Immature natural killer cell (primary cell): Measurements from ENCODE around the gene APOL1. TPM values are rescaled to one million over a fixed set of nuclear protein-coding genes. Genes with fewer than 3 reads are reported as not detected.

Source experiments
- DNase-seq, 3 donors: peaks; one replicate each; pipeline ENCODE4 v3.0.0; 2022; ENCODE audit warnings: mixed read lengths in 1 of 3
- H3K27ac Mint-ChIP-seq, 6 donors: one replicate each; pipeline ENCODE4 v1.8.0; 2020; ENCODE audit warnings: mixed read lengths in 6 of 6, mild to moderate bottlenecking in 5 of 6, inconsistent platforms in 4 of 6, moderate library complexity in 3 of 6
- H3K27me3 Mint-ChIP-seq, 3 donors: one replicate each; pipeline ENCODE4 v1.8.0; 2020 to 2021; ENCODE audit warnings: low read depth in 3 of 3, mild to moderate bottlenecking in 3 of 3, mixed read lengths in 3 of 3, moderate library complexity in 3 of 3, inconsistent platforms in 1 of 3
- H3K36me3 Mint-ChIP-seq, 3 donors: one replicate each; pipeline ENCODE4 v1.8.0; 2020; ENCODE audit warnings: mixed read lengths in 3 of 3, inconsistent platforms in 2 of 3, mild to moderate bottlenecking in 2 of 3
- H3K4me1 Mint-ChIP-seq, 2 donors: one replicate each; pipeline ENCODE4 v1.8.0; 2020; ENCODE audit warnings: inconsistent platforms in 2 of 2, mild to moderate bottlenecking in 2 of 2, mixed read lengths in 2 of 2, moderate library complexity in 1 of 2
- H3K4me3 Mint-ChIP-seq, 5 donors: one replicate each; pipeline ENCODE4 v1.8.0; 2020; ENCODE audit warnings: mild to moderate bottlenecking in 5 of 5, mixed read lengths in 5 of 5, inconsistent platforms in 3 of 5, moderate library complexity in 3 of 5
- H3K9me3 Mint-ChIP-seq, 6 donors: one replicate each; pipeline ENCODE4 v1.8.0; 2020; ENCODE audit warnings: mild to moderate bottlenecking in 6 of 6, mixed read lengths in 6 of 6, inconsistent platforms in 4 of 6, moderate library complexity in 3 of 6
- polyA plus RNA-seq, 3 donors: library from polyadenylated mRNA; unstranded; fragments of 300-500 nt; fragmentation: Illumina TruSeq; gene quantifications; one replicate each; pipeline ENCODE4 v1.2.3, GENCODE V29; 2021

Gene APOL1
- polyA plus RNA-seq, 3 donors from 2014 or later, result 8.7 to 65.8 (median 14.8) TPM

DNA sequence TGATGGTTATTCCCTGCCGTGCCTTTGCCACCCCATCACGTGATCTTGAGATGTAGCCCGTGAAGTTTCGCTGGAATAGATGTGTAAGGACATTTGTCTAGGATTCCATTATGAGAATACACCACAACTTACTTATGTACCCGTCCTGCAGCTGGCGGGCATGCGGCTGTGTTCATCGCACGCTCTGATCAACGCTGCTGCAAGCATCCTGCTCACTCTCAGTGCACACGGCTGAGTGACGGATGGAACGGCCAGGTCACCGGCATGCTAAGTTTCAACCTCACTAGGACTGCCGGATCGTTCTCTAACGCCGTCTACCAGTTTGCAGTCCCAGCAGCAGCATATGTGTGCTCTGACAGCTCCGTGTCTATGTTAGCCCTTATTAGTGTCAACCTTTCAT, 44.6 kb downstream of the APOL1 start:
- Mint-ChIP-seq H3K9me3 (peaks cover 0 to 2% (median 0%) of the 10 kb centered on the region in 6 donors), H3K36me3 (peaks cover 25 to 59% (median 38%) of the 10 kb centered on the region in 3 donors), H3K27ac (peak overlapping the region in 1 of 6 donors; percentile 34), H3K4me1 (peaks cover 14 to 21% of the 10 kb centered on the region in 2 donors), H3K27me3 (peaks cover 0 to 17% (median 9%) of the 10 kb centered on the region in 3 donors), H3K4me3 (no peak overlapping the region)
- DNase-seq, result no peak

DNA sequence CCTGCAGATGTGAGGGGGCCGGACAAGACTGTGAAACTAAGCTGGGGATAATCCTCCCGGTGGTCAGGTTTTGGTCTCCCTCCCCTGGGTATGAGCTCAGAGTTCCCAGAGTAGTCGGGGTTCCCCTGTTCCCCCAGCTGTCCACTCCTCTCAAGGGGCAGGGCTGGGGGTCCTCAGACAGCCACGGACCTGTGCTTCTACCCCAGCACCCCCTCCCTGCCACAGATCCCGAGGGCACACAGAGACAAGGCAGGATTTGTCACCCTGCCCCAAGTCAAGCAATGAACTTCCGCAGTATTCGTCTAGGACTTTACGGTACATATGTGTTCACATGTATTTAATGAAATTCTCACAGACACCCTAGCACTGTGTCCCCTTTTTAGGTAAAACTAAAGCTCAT, 45.2 kb downstream of the APOL1 start:
- Mint-ChIP-seq H3K4me3 (no peak overlapping the region), H3K27me3 (peaks cover 0 to 16% (median 9%) of the 10 kb centered on the region in 3 donors), H3K9me3 (peaks cover 0 to 2% (median 0%) of the 10 kb centered on the region in 6 donors), H3K27ac (peak overlapping the region in 1 of 6 donors; percentile 34), H3K36me3 (peaks cover 21 to 58% (median 33%) of the 10 kb centered on the region in 3 donors), H3K4me1 (peaks cover 10 to 16% of the 10 kb centered on the region in 2 donors)
- DNase-seq, result no peak

DNA sequence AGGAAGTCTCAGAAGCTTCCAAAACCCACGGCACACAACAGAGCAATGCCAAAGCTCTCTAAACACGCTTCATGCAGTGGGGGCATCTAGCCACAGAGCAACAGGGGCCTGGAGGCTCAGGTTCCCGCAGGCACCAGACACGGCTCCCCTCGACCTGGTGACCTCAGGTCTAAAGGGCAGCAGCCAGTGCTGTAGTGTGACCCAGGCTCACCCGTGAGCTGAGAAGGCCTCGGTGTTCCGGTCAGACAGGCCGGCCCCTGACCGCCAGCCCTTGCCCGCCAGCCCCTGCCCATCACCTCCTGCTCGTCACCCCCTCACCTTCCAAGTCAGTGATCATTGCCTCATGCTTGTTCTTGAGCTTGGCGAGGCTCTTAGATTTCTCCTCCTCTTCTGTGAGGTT, 45.7 kb downstream of the APOL1 start:
- Mint-ChIP-seq H3K4me3 (no peak overlapping the region), H3K9me3 (peaks cover 0 to 2% (median 0%) of the 10 kb centered on the region in 6 donors), H3K27ac (no peak overlapping the region), H3K4me1 (peaks cover 9 to 15% of the 10 kb centered on the region in 2 donors), H3K36me3 (peaks cover 21 to 60% (median 33%) of the 10 kb centered on the region in 3 donors), H3K27me3 (peaks cover 0 to 16% (median 9%) of the 10 kb centered on the region in 3 donors)
- no peak for DNase-seq

DNA sequence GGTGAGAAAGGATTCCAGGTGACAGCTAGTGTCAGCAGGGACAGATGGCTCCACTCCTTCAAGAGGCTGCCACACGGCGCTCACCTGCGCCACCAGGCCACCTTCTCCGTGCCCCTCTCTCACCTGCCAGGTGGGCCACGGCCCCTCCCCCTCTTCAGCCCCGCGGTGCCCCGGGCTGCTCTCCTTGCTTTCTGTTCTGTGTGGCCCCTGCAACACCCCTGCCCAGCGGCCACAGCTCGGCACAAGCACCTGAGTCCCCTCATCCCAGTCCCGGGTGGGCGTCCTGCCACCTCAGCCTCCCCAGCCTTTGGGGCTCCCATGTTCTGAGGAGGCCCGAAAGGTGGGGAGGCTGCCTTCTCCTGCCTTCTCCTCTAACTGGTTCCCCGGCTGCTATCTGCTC, 46.4 kb downstream of the APOL1 start:
- no peak for DNase-seq
- Mint-ChIP-seq H3K27me3 (peaks cover 0 to 16% (median 5%) of the 10 kb centered on the region in 3 donors), H3K4me1 (peaks cover 11 to 13% of the 10 kb centered on the region in 2 donors), H3K36me3 (peaks cover 20 to 62% (median 37%) of the 10 kb centered on the region in 3 donors), H3K4me3 (no peak overlapping the region), H3K9me3 (peaks cover 0 to 2% (median 0%) of the 10 kb centered on the region in 6 donors), H3K27ac (no peak overlapping the region)

DNA sequence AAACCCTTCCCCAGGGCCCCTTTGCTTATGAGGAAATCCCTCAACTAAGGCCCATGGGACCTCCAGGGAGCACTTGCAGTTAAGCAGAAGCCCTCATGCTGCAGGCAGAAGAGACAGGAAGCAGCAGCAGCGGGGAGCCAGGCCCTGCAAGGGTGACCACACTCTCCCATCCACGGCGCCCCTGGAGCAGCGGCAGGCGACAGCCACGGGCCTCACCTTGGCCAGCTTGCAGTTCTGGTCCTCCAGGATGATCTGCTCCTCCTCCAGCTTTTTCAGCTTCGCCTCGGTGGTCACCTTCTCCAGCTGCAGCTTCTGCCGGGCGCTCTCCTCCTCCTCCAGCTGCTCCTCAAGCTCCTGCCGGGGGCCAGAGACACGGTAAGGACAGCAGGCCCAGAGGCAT, 47.0 kb downstream of the APOL1 start:
- Mint-ChIP-seq H3K27me3 (peaks cover 0 to 16% (median 2%) of the 10 kb centered on the region in 3 donors), H3K27ac (no peak overlapping the region), H3K36me3 (peaks cover 16 to 59% (median 35%) of the 10 kb centered on the region in 3 donors), H3K4me3 (no peak overlapping the region), H3K4me1 (peaks cover 9 to 10% of the 10 kb centered on the region in 2 donors), H3K9me3 (peaks cover 0 to 2% (median 0%) of the 10 kb centered on the region in 6 donors)
- DNase-seq, result no peak

DNA sequence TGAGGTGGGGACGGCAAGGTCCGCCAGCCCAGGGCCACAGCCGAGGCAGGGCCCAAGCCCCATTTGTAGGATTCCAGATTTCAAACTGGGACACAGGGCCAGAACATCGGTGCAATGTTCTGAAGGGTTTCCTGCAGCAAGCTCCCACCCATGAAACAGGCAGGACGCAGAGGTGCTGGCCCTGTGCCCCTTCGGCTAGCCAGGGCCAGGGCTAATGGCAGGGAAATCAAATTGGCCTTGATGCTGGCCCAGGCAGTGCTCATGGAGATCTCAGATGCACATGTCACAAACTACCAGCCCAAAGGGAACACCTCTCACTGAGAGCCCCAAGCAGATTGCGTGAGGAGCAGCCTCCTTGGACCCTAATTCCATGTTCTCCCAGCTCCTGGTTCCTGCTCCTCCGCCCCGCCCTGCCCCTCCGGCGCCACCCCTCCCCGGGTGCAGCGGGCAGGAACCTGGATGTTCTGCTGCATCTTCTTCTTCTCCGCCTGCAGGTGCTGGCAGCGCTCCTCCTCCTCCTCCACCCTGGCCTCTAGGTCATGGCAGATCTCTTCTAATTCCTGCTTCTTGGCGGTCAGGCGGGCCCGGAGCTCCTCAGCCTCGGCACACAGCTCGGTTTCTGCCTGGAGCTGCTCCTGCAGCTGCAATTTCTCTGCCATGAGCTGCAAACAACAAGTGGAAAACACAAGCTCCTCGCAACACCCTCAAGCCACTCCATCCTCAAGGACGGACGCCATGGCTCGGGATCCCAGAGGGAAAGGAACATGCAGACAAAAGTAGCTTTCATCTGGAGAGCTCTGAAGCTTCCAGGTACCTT, 47.7 kb downstream of the APOL1 start:
- peaks cover 0 to 2% (median 0%) of the 10 kb centered on the region in 6 donors for H3K9me3 Mint-ChIP-seq
- peaks cover 9 to 10% of the 10 kb centered on the region in 2 donors for H3K4me1 Mint-ChIP-seq
- H3K27me3 Mint-ChIP-seq, result peaks cover 0 to 19% (median 2%) of the 10 kb centered on the region in 3 donors
- H3K36me3 Mint-ChIP-seq, result peaks cover 19 to 62% (median 34%) of the 10 kb centered on the region in 3 donors
- no peak overlapping the region for H3K4me3 Mint-ChIP-seq
- H3K27ac Mint-ChIP-seq, result peak overlapping the region in 2 of 6 donors; percentile 36 to 81
- DNase-seq, result no peak

DNA sequence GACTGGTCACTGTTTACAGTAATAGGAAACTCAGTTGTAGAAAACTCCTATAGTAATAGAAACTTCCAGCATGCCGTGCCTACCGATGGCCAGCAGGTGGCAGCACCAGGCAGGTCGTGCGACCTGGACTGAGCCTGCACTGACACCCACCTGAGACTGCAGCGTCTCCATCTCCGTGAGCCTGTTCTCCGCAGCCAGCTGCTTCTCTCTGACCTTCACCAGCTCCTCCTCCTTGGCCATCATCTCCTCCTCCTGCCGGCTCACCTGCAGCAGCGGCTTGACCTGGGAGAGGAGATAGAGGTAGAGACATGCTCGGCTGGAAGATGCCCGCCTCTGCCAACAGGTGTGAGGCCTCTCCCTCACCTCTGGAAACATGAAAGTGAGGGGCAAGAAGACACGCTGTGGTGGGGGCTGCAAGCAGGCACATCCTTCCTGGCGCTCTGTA, 48.5 kb downstream of the APOL1 start:
- Mint-ChIP-seq H3K4me1 (peaks cover 9 to 10% of the 10 kb centered on the region in 2 donors), H3K9me3 (peaks cover 0 to 2% (median 0%) of the 10 kb centered on the region in 6 donors), H3K36me3 (peaks cover 15 to 57% (median 30%) of the 10 kb centered on the region in 3 donors), H3K27me3 (peaks cover 0 to 21% (median 2%) of the 10 kb centered on the region in 3 donors), H3K27ac (peak overlapping the region; percentile 35 to 81 (median 44)), H3K4me3 (no peak overlapping the region)
- DNase-seq, result peak; percentile 69 to 77 (median 74)

DNA sequence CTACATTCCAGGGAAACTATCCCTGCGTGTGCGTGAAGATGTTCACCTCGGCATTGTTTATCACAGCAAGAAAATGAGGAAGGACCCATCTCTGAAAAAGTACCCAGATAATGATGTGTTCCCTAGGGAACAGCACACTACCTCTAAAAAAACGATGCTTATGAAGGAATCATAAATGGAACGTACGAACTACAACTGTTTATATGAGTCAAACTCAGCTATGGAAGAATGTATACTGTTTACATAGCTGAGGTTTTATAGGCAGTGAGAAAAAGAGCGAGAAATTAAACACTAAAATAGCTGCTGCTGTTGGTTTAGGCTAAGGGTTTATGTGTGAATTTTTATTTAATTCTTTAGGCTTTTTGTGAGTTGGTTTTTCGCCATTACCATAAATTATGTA, 48.9 kb downstream of the APOL1 start:
- peaks cover 0 to 22% (median 2%) of the 10 kb centered on the region in 3 donors for H3K27me3 Mint-ChIP-seq

DNA sequence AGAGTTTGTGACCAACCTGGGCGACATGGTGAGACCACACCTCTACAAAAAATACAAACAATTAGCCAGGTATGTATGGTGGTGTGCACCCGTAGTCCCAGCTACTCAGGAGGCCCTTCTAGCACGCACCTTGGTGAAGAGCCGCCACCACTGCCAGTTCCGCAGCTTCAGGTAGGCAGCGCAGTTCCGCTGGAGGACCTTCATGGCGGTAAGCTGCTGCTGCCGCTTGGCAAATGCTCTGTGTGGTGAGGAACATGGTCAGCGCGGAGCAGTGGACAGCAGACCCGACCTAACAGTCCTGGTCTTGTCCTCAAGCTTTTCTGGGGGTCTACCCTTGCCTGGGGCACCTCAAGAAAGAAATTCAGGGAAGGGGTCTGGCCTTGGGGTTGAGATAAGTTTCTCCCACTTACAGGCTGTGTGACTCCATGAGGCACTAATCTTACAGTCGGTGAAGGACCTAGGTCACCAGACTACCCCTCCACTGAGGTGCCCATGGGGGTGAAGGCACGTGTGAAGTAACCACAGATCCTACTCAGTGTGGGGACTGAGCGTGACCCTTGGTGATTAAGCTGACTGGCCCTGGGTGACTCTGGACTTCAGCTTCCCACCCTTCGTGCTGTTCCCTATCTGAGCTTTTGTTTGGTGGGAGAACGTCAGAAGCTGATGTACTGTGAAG, 49.6 kb downstream of the APOL1 start:
- no peak for DNase-seq
- Mint-ChIP-seq H3K36me3 (peaks cover 10 to 52% (median 21%) of the 10 kb centered on the region in 3 donors), H3K4me3 (no peak overlapping the region), H3K4me1 (peaks cover 10 to 14% of the 10 kb centered on the region in 2 donors), H3K27ac (no peak overlapping the region), H3K9me3 (peaks cover 0 to 2% (median 0%) of the 10 kb centered on the region in 6 donors), H3K27me3 (peaks cover 0 to 22% (median 2%) of the 10 kb centered on the region in 3 donors)

More for the DNA sequence above, 48.9 kb downstream of the APOL1 start:
- DNase-seq, result no peak
- peak overlapping the region; percentile 34 to 81 (median 48) for H3K27ac Mint-ChIP-seq
- peaks cover 14 to 54% (median 28%) of the 10 kb centered on the region in 3 donors for H3K36me3 Mint-ChIP-seq
- H3K4me3 Mint-ChIP-seq, result no peak overlapping the region
- peaks cover 9 to 10% of the 10 kb centered on the region in 2 donors for H3K4me1 Mint-ChIP-seq
- H3K9me3 Mint-ChIP-seq, result peaks cover 0 to 2% (median 0%) of the 10 kb centered on the region in 6 donors

DNA sequence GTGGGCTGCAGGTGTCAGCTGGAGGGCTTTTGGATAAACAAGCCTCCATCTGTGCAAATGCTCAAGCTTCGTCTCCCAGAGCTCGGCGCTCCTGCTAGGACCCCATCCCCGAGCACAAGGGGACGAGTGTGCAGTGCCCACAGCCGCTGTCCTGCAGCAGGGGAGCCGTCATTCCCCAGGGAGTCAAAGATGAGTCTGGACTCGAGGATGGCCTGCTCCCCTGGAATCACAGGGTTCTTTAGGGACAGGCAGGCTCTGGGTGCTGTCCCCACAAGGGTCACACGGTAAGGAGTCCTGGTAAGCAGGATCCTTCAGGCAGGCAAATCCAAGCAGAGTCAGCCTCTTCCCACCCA, 50.2 kb downstream of the APOL1 start:
- Mint-ChIP-seq H3K27ac (no peak overlapping the region), H3K4me3 (no peak overlapping the region), H3K27me3 (peaks cover 0 to 20% (median 2%) of the 10 kb centered on the region in 3 donors)

DNA sequence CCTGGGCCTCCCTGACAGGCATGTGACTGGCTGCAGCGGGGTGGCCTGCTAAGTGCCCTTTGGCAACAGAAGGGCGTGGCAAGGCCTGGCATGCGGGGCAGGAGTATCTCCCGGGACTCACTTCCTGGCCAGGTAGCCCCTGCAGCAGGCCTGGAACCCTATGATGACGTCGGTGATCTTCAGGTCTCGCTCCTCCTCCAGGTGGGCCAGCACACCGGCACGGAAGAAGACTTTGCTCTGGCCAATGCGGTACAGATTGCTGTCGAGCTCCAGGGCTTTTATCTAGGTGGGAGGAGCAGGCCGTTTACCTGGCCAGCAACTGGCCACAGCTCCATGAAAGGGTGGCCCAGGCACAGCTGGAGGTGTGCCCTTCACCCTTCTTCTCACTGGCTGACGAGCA, 50.9 kb downstream of the APOL1 start:
- H3K36me3 Mint-ChIP-seq, result peaks cover 14 to 50% (median 25%) of the 10 kb centered on the region in 3 donors

More for the DNA sequence above, 50.2 kb downstream of the APOL1 start:
- Mint-ChIP-seq H3K36me3 (peaks cover 10 to 47% (median 19%) of the 10 kb centered on the region in 3 donors), H3K4me1 (peaks cover 12 to 14% of the 10 kb centered on the region in 2 donors), H3K9me3 (peaks cover 0 to 2% (median 0%) of the 10 kb centered on the region in 6 donors)
- DNase-seq, result no peak

DNA sequence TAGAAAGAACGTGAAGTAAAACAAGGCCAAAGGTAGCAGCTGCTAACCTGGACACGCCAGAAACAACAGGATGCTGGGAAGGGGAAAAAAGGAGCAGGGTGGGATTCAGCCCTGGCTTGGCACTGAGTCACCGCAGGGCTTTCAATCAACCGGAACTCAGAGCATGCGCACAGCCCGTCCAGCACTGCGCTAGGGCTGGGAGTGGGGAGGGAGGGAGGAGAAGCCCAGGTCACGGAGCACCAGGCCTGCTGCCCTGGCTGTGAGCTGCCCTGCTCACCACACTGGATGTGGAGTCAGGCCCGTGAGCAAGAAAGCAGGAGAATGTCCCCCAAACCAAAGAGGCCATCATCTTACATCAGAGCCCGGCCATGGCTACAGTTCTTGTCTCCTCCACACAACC, 51.5 kb downstream of the APOL1 start:
- H3K4me3 Mint-ChIP-seq, result no peak overlapping the region
- H3K9me3 Mint-ChIP-seq, result peaks cover 0 to 2% (median 0%) of the 10 kb centered on the region in 6 donors
- peaks cover 14 to 55% (median 29%) of the 10 kb centered on the region in 3 donors for H3K36me3 Mint-ChIP-seq
- H3K27ac Mint-ChIP-seq, result peak overlapping the region in 1 of 6 donors; percentile 53
- DNase-seq, result no peak
- peaks cover 4 to 16% (median 4%) of the 10 kb centered on the region in 3 donors for H3K27me3 Mint-ChIP-seq
- peaks cover 13 to 14% of the 10 kb centered on the region in 2 donors for H3K4me1 Mint-ChIP-seq

More for the DNA sequence above, 50.9 kb downstream of the APOL1 start:
- Mint-ChIP-seq H3K4me3 (no peak overlapping the region), H3K27ac (peak overlapping the region in 2 of 6 donors; percentile 24 to 53), H3K9me3 (peaks cover 0 to 2% (median 0%) of the 10 kb centered on the region in 6 donors), H3K27me3 (peaks cover 1 to 18% (median 4%) of the 10 kb centered on the region in 3 donors), H3K4me1 (peaks cover 13 to 14% of the 10 kb centered on the region in 2 donors)
- DNase-seq, result no peak

DNA sequence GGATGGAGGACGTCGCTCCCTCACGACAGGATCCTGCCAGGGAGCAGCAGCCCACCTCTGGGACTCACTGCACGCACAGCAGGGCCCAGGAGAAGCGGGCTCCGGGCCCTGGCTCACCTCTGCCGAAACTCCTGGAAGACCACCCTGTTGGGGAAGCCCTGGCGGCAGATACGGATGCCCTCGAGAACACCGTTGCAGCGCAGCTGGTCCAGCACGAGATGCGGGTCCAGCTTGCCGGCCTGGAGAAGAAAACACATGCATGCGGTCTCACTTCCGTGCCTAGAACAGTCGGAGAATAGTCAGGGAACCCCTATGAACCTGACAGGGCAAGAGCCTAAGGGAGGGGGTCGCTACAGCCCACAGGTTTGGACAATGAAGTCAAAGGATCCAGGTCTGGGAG, 52.9 kb downstream of the APOL1 start:
- Mint-ChIP-seq H3K36me3 (peaks cover 19 to 61% (median 32%) of the 10 kb centered on the region in 3 donors), H3K27ac (peak overlapping the region in 3 of 6 donors; percentile 10 to 49 (median 43)), H3K27me3 (peaks cover 2 to 15% (median 4%) of the 10 kb centered on the region in 3 donors), H3K9me3 (peaks cover 0 to under 1% (median 0%) of the 10 kb centered on the region in 6 donors), H3K4me1 (peaks cover 13 to 14% of the 10 kb centered on the region in 2 donors), H3K4me3 (no peak overlapping the region)
- DNase-seq, result no peak
